ENCODE results near the gene DLG2.
"Not testable (repeated sequence)": the region's sequence is repeated elsewhere in the genome, so short reads cannot be mapped to it uniquely, and the experiment has no call there.

- TF ChIP-seq CTCF (IDR thresholded peaks at IDR 0.05); ZFX (IDR thresholded peaks at IDR 0.05; ENCODE audit: borderline replicate concordance): not testable (repeated sequence)
Measured at GRCh38 chr11:85340846-85341245, 286.3 kb downstream of the DLG2 start.

Data from 22Rv1 (cell line).